KMS-11 (cell line): ENCODE results near the gene FASTKD2.

Source experiments
- H2AFZ ChIP-seq: fragments of 200-600 bp; sonication (generic); 2 replicates; pipeline ENCODE4 v1.6.1; 2016; ENCODE audit warnings: antibody characterized with exemption, mixed run types, low read depth
- H3K27ac ChIP-seq: fragments of 200-600 bp; sonication (generic); 2 replicates; pipeline ENCODE4 v1.6.1; 2016; ENCODE audit warnings: mild to moderate bottlenecking, mixed run types
- H3K27me3 ChIP-seq: fragments of 200-600 bp; sonication (generic); 2 replicates; pipeline ENCODE4 v1.6.1; 2017; ENCODE audit warnings: mild to moderate bottlenecking, low read depth, mixed run types, moderate library complexity; ENCODE audit not compliant: insufficient read depth
- H3K36me3 ChIP-seq: fragments of 200-600 bp; sonication (generic); 2 replicates; pipeline ENCODE4 v1.6.1; 2017; ENCODE audit warnings: mild to moderate bottlenecking, mixed run types; ENCODE audit not compliant: insufficient read depth
- H3K4me1 ChIP-seq: fragments of 200-600 bp; sonication (generic); 2 replicates; pipeline ENCODE4 v1.6.1; 2016; ENCODE audit warnings: mild to moderate bottlenecking, low read depth, mixed run types; ENCODE audit not compliant: poor library complexity, severe bottlenecking
- H3K4me2 ChIP-seq: fragments of 200-600 bp; sonication (generic); 2 replicates; pipeline ENCODE4 v1.7.0; 2016; ENCODE audit warnings: mild to moderate bottlenecking, mixed run types
- H3K4me3 ChIP-seq: fragments of 200-600 bp; sonication (generic); IDR thresholded peaks from 2 replicates; pipeline ENCODE4 v1.6.1; 2017; ENCODE audit warnings: low read depth, low read length, mixed read lengths; ENCODE audit not compliant: insufficient read depth
- H3K79me2 ChIP-seq: fragments of 200-600 bp; sonication (generic); 2 replicates; pipeline ENCODE4 v1.6.1; 2016; ENCODE audit warnings: low read depth, mixed run types; ENCODE audit not compliant: insufficient read depth
- H3K9ac ChIP-seq: fragments of 200-600 bp; sonication (generic); 2 replicates; pipeline ENCODE4 v1.6.1; 2016; ENCODE audit warnings: mild to moderate bottlenecking, mixed run types
- H4K20me1 ChIP-seq: fragments of 200-600 bp; sonication (generic); 2 replicates; pipeline ENCODE4 v1.6.1; 2016; ENCODE audit warnings: mild to moderate bottlenecking, mixed run types; ENCODE audit not compliant: insufficient read depth
- TF ChIP-seq, protein P1 (sequence below): fragments of 200-600 bp; sonication (generic); conservative IDR thresholded peaks from 2 replicates; pipeline ENCODE4 v1.6.1; 2017; ENCODE audit warnings: low read depth, mild to moderate bottlenecking, antibody characterized with exemption, low read length, moderate library complexity, mixed read lengths

FASTKD2 gene

DNA sequence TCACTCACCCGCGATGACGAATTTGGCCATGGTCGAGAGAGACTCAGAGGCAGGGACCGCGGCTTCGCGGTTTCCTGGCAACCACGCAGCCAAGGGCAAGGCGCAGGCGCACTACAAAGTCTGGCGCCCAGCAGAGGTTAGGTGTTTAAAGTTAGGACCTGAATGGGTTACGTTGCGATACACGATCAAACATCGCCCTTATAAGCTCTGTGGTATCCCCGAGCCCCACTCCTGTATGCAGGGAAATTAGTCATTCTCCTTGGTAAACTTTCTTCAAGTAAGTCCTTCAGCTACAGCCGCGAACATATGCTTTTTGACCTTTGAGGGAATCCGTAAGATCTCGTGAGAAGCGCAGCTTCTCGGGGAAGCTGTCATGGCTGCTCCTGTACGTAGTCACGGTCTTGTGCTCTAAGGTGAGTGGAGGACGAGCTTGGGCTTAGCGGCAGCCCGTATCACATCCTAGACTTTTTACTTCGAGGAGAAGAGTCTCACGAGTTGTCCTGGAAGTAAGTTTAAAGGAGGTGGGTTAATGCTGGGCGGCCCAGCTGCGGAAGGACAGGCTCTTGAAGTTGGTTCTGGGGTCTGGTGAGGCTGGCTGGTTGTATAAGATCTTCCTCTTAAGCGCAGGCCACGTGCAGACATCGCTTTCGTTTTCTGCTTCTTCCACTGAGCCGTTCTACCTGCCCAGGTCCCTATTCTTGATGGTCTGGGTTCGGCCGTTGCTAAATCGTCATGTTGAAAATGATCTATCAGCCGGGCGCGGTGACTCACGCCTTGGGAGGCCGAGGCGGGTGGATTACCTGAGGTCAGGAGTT, at the start of gene FASTKD2, which contains the start of gene MDH1B:
TSS of gene FASTKD2 (plus strand) at position 365 of the 815 bp plus-strand sequence. CDS start 1,088 bp downstream, outside the sequence.
TSS of gene MDH1B (minus strand) at position 87 of the 815 bp plus-strand sequence. CDS start at position 30, 57 bp downstream.
- peak within 1 kb of the TSS; percentile 91 for H2AFZ ChIP-seq
- H3K4me1 ChIP-seq = peaks cover 15% of the 10 kb centered on the region
- H3K9ac ChIP-seq = peak within 1 kb of the TSS; percentile 92
- H3K4me2 ChIP-seq = peak within 1 kb of the TSS; percentile 66
- peaks cover 13% of the 10 kb centered on the region for H3K79me2 ChIP-seq
- H3K27ac ChIP-seq = peak within 1 kb of the TSS; percentile 79
- TF ChIP-seq, protein P1, sequence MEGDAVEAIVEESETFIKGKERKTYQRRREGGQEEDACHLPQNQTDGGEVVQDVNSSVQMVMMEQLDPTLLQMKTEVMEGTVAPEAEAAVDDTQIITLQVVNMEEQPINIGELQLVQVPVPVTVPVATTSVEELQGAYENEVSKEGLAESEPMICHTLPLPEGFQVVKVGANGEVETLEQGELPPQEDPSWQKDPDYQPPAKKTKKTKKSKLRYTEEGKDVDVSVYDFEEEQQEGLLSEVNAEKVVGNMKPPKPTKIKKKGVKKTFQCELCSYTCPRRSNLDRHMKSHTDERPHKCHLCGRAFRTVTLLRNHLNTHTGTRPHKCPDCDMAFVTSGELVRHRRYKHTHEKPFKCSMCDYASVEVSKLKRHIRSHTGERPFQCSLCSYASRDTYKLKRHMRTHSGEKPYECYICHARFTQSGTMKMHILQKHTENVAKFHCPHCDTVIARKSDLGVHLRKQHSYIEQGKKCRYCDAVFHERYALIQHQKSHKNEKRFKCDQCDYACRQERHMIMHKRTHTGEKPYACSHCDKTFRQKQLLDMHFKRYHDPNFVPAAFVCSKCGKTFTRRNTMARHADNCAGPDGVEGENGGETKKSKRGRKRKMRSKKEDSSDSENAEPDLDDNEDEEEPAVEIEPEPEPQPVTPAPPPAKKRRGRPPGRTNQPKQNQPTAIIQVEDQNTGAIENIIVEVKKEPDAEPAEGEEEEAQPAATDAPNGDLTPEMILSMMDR = no peak
- H4K20me1 ChIP-seq = no peaks in the 10 kb centered on the region
- peak within 1 kb of the TSS; percentile 39 for H3K4me3 ChIP-seq
- H3K27me3 ChIP-seq = no peaks in the 10 kb centered on the region
- H3K36me3 ChIP-seq = no peaks in the 10 kb centered on the region

DNA sequence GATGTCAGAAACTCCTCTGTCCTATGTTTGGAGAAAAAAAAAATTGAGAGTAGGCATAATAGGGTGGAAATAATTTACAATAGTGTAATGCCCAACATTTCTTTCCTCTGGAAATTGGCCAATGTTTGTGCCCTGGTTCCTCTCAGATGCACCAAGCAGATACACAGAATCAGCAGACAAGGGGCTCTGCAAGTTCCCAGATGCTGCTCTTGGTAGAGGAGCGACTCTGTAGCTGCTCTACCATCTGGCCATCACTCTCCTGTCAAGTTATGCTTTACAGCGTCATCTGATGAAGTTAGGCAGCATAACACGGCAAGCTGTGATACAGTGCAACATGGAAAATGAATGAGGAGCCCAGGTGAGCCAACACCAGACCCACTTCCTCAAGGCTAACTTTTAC, 48.8 kb upstream of the FASTKD2 start:
- H3K27me3 ChIP-seq = no peaks in the 10 kb centered on the region
- no peak overlapping the region for H3K4me3 ChIP-seq
- H3K79me2 ChIP-seq = no peaks in the 10 kb centered on the region
- no peak overlapping the region for H2AFZ ChIP-seq
- TF ChIP-seq, protein P1 = no peak
- H3K4me1 ChIP-seq = no peaks in the 10 kb centered on the region
- no peak overlapping the region for H3K9ac ChIP-seq
- H3K4me2 ChIP-seq = no peak overlapping the region
- no peak overlapping the region for H3K27ac ChIP-seq
- H4K20me1 ChIP-seq = no peaks in the 10 kb centered on the region
- H3K36me3 ChIP-seq = no peaks in the 10 kb centered on the region

DNA sequence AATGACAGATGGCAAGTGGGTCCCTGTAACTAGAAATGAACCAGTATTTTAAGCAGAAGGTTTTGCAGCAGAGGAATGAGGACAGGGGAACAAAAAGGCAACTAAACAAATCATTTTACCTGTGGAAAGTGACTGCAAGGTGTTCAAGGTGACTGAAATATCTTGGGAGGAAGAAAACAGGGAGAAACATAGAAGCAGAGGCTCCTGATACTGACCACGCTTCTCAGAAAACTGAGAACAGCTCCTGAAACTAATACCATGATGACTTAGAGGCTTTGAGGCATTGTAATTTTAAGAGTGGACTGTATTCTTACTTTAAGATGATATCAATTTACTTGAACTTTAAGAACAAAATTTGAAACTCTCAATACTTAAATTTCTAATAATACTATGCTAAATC, 47.1 kb upstream of the FASTKD2 start, which contains the start of gene DYTN:
TSS of gene DYTN (minus strand) at position 101 of the 400 bp plus-strand sequence. CDS start 117 bp downstream, outside the sequence.
- Histone ChIP-seq H3K4me3 (no peak within 1 kb of the TSS), H3K9ac (no peak within 1 kb of the TSS), H2AFZ (no peak within 1 kb of the TSS), H3K36me3 (no peaks in the 10 kb centered on the region), H3K4me2 (no peak within 1 kb of the TSS), H3K27me3 (no peaks in the 10 kb centered on the region), H3K27ac (no peak within 1 kb of the TSS), H4K20me1 (no peaks in the 10 kb centered on the region), H3K4me1 (no peaks in the 10 kb centered on the region), H3K79me2 (no peaks in the 10 kb centered on the region)
- TF ChIP-seq, protein P1 = no peak

DNA sequence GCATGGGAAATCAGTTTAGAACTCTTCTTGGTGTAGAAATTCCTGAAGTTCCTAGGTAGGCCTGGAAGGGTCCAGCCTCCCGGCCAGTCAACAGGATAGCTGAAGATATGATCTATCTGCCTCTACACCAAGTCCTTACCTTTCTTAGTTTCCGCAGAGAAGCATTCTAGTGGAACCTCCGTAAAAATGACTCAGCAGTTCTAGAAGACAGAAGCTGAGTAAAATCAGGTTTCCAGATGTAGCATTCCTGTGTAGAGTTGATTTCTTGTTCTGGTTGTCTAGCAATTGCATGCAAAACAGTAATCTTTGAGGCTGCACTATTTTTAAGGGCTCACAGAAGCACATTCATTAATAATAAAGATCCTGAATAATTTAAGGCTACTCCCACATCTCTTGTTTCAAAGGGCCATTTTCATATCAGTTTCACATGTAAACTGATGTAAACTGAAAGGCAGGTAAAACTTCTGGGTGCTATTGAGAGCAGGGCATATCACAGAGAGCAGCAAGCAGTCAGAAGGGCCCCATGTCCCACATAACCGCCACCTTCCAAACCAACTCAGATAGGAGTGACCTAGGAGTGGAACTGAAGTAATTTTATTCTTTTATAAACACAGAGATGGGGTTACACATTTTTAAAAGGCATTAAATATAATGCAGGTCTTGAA, 44.0 kb upstream of the FASTKD2 start:
- Histone ChIP-seq H3K27ac (no peak overlapping the region), H3K27me3 (no peaks in the 10 kb centered on the region), H3K4me3 (no peak overlapping the region), H3K36me3 (no peaks in the 10 kb centered on the region), H3K9ac (no peak overlapping the region), H4K20me1 (no peaks in the 10 kb centered on the region), H3K79me2 (no peaks in the 10 kb centered on the region), H3K4me1 (no peaks in the 10 kb centered on the region), H3K4me2 (no peak overlapping the region), H2AFZ (no peak overlapping the region)
- TF ChIP-seq, protein P1 = no peak
